Panc1 (cell line): Measurements from ENCODE around the gene PRDM1.

Source experiments
- CTCF ChIP-seq: fragments of 450-650 bp; IDR thresholded peaks from 2 replicates; pipeline ENCODE4 v1.5.1; 2017; ENCODE audit warnings: mild to moderate bottlenecking
- POLR2AphosphoS5 ChIP-seq: IDR thresholded peaks from 2 replicates; pipeline ENCODE4 v1.6.1; 2012; ENCODE audit warnings: mild to moderate bottlenecking, low read depth, low read length, moderate library complexity

- TF ChIP-seq CTCF = no peak
- no peak for TF ChIP-seq POLR2AphosphoS5
These were observed 28.4 kb downstream of the PRDM1 start for GRCh38 chr6:106114492-106114891.
